GM12875 (cell line): ENCODE results near the gene SLC44A4.
A peak's percentile ranks its signal among the peaks of the same experiment; 100 is the strongest.

Source experiments
- H3K4me3 ChIP-seq: one replicate; pipeline ENCODE4 v1.5.1; 2011; ENCODE audit warnings: low read depth, low read length, control low read depth
- TF ChIP-seq, protein P1 (sequence below): IDR thresholded peaks from 2 replicates; pipeline ENCODE4 v1.5.1; 2011; ENCODE audit warnings: low read depth, mild to moderate bottlenecking, control low read depth, inconsistent platforms, low read length, moderate library complexity, borderline replicate concordance; ENCODE audit not compliant: insufficient read depth

The SLC44A4 gene

DNA sequence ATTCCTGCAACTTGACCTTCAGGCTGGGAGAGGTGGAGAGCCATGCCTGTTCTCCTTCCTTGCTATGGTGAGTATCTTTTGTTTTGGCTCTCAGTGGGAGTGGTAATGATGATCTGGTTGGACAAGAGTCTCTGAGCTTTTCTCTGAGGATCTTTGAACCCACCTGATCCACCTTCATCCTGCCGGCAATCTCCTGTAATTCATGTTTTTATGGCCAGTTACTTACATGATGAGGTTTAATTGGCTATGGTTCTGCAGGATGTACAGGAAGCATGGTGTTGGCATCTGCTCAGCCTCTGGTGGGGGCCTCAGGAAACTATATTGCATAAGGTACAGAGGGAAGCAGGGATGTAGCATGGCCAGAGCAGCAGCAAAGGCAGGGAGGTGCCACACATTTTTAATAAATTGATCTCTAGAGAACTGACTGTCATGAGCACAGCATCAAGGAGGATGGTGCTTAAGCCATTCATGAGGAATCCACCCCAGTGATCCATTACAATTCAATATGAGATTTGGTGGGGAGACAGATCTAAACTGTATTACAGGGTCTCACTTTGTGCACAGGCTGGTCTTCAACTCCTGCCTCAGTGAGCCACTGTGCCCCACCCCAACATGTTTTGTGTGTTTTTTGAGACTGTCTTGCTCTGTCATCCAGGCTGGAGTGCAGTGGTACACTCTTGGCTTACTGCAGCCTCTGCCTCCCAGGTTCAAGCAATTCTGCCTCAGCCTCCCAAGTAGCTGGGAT lies 41.3 kb downstream of the SLC44A4 start:
- H3K4me3 ChIP-seq: peak overlapping the region; percentile 66
- TF ChIP-seq, protein P1, sequence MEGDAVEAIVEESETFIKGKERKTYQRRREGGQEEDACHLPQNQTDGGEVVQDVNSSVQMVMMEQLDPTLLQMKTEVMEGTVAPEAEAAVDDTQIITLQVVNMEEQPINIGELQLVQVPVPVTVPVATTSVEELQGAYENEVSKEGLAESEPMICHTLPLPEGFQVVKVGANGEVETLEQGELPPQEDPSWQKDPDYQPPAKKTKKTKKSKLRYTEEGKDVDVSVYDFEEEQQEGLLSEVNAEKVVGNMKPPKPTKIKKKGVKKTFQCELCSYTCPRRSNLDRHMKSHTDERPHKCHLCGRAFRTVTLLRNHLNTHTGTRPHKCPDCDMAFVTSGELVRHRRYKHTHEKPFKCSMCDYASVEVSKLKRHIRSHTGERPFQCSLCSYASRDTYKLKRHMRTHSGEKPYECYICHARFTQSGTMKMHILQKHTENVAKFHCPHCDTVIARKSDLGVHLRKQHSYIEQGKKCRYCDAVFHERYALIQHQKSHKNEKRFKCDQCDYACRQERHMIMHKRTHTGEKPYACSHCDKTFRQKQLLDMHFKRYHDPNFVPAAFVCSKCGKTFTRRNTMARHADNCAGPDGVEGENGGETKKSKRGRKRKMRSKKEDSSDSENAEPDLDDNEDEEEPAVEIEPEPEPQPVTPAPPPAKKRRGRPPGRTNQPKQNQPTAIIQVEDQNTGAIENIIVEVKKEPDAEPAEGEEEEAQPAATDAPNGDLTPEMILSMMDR: no peak

DNA sequence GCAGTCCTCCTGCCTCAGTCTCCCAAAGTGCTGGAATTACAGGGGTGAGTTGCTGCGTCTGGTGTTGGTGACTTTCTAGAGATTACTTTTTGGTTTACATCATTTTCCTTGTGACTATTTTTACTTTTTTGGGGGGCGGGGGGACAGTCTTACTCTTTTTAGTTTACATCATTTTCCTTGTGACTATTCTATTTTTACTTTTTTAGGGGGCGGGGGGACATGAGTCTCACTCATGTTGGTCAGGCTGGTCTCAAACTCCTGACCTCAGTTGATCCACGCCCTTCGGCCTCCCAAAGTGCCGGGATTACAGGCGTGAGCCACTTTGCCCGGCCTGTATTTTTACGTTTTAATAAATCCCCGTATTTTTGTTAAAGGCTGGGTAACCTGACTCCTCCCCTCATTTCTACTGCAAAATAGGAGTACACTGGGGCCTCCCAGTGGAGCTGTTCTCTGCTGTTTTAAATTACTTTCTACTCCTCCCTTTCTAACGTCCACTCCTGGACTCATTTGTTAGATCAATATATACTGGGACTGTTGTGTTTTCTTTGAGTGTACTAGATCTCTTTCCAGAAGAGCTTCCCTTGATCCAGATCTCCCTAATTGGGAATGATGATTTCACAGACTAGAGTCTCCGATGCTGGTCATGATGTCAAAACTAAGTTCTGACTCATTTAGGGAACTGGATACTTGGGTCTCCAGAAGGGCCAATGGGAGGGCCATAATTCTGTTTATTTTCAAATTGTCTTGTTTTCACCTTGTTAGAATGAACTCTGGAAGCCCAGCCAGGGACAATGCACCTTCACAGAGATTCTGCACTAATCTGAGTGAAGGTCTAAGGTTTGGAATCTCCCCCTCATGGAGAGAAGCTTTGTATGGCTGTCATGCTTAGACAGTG lies 42.1 kb downstream of the SLC44A4 start:
- TF ChIP-seq, protein P1: no peak

DNA sequence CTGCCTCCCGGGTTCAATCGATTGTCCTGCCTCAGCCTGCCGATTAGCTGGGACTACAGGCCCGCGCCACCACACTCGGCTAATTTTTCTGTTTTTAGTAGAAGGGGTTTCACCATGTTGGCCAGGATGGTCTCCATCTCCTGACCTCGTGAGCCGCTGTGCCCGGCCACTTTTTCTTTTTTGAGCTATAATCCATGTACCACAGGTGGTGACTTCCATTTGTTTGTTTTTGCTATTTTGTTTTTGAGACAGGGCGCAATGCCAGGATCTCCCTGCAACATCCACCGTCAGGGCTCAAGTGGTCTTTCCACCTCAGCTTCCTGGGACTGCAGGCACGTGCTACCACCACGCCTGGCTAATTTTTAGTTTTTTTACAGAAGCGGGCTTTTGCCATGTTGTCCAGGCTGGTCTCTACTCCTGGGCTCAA lies 42.7 kb downstream of the SLC44A4 start:
- TF ChIP-seq, protein P1: no peak
- peak overlapping the region; percentile 66 for H3K4me3 ChIP-seq

More for the DNA sequence above, 42.1 kb downstream of the SLC44A4 start:
- H3K4me3 ChIP-seq: peak overlapping the region; percentile 66

DNA sequence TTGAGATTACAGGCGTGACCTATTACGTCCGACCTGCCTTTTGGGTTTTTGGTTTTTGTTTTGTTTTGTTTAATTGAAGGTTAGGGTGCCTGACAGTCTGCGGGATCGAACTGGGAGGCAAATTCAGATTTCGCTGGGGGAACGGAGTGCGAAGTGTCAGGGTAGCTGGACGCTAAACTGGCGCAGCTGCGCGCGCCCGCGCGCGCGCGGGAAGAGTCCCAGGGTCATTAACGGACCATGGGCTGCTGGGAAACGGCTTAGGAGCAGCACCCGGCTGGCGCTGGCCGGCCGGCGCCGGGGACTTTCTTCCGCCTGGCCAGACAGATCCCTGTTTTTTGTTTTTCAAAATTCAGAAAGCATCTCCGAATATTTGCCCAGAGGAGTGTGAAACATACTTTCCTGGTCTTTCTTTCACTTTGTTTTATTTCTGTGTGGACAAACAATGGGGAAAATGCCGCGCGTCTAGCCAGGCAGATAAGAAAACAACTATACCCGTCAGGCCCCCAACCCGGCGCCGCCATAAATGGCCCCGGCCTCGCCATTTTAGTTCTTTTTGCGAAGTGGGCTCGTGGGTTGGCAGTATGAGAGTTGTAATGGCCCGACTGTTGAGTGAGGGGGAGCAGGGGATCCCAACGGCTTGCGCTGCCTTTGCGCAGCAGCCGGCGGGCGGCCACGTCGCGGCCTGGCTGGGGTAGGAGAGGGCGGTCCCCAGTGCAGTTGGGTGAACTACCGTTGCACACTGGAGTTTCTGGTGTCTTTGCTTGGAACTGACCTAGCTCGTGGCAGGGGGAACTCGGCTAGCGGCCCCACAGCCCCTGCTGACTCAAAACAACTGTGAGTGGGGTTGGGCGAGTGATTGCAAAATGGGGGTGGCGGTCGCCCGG lies 44.2 kb downstream of the SLC44A4 start:
- TF ChIP-seq, protein P1: no peak
- H3K4me3 ChIP-seq: peak overlapping the region; percentile 66

DNA sequence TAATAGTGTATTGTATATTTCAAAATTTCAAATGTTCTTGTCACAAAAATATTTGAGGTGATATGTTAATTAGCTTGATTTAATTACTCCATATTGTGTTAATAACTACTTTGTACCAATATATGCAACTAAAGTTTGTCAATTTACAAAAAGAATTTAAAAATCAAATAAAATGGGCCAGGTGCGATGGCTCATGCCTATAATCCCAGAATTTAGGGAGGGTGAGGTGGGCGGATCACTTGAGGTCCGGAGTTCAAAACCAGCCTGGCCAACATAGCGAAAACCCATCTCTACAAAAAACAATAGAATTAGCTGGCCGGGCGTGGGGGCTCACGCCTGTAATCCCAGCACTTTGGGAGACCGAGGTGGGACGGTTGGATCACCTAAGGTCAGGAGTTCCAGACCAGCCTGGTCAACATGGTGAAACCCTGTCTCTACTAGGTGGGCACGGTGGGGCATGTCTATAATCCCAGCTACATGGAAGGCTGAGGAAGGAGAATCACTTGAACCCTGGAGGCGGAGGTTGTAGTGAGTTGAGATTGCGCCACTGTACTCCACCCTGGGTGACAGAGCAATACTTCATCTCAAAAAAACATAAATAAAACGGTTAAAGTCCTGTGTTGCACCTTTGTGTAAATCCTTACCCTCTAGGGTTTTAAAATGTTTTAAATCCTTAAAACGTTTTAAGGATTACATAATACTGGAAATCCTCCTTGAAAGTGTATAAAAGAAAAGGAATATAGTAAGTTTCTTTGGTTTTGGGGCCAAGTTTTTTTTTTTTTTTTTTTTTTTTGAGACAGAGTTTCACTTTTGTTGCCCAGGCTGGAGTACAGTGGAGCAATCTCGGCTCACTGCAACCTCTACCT lies 47.2 kb downstream of the SLC44A4 start:
- TF ChIP-seq, protein P1: no peak
- H3K4me3 ChIP-seq: no peak overlapping the region

DNA sequence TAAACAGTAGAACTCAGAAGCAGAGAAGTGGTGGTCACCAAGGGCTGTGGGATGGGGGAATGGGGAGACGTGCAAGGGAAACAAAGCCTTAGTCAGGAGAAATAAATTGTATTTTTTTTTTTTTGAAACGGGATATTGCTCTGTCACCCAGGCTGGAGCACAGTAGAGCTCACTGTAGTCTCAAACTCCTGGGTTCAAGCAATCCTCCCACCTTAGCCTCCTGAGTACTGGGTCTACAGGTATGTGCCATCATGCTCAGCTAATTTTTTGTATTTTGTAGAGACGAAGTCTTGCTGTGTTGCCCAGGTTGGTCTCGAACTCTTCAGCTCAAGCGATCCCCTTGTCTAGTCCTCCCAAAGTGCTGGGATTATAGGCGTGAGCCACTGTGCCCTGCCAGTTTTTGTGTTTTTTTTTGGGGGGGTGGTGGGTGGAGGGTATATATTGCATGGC lies 47.9 kb downstream of the SLC44A4 start:
- TF ChIP-seq, protein P1: no peak
- H3K4me3 ChIP-seq: peak overlapping the region; percentile 0
